ENCODE data around the gene CYSRT1.

GRCh38 chr9:137222190-137223077 is 2.5 kb upstream of the CYSRT1 start, which contains the start of gene RNF208:
- TF ChIP-seq GATA3 (IDR thresholded peaks at IDR 0.05; ENCODE audit: low read depth, low read length) (no peak), GATA2 (IDR thresholded peaks at IDR 0.05; ENCODE audit: low read depth, low read length) (no peak)

Data from SH-SY5Y (cell line).